AG08395 (cell line): Measurements from ENCODE around the gene CSNK1G1.
"Not testable (repeated sequence)": the region's sequence is repeated elsewhere in the genome, so short reads cannot be mapped to it uniquely, and the experiment has no call there.

Source experiments
- DNase-seq: peaks from one replicate; pipeline ENCODE4 v3.0.0; 2012; ENCODE audit warnings: mixed read lengths, low spot score

The CSNK1G1 gene

DNA sequence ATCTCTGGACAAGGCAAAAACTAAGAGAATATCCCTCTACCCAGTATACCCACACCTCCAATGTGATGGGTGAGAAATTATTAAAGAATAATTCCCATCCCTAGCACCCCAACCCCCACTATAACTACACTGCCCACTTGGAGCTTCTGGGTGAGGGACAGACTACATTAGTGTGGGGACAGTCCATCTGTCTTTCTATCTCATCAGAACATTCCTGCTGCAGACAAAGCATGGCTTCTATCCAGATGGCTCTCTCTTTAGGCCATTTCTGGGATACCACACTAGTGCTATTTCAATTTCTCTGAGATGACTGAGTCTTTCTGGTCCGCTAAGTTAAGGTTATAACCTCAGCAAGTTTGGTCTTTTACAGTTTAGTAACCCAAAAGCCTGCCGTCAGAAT, 6.6 kb downstream of the CSNK1G1 start:
- DNase-seq = no peak

DNA sequence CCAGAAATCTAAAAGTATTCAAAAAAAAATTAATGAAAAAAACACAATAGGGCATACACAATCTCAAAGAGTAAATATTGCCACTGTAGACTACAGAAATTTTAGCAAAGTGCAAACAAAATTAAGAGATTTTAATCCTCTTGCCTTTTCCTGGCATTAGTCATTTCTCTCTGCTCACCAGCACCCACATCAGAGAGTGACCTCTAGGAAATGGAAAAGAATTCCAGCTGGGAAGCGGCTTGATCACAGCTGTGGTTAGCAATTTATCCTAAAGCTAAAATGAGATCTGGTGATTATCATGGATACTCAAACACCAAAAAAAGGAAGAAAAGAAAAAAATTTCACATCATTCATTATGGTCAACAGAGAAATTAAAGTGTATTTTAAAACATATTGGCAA, 7.5 kb downstream of the CSNK1G1 start:
- peak; percentile 9 for DNase-seq

DNA sequence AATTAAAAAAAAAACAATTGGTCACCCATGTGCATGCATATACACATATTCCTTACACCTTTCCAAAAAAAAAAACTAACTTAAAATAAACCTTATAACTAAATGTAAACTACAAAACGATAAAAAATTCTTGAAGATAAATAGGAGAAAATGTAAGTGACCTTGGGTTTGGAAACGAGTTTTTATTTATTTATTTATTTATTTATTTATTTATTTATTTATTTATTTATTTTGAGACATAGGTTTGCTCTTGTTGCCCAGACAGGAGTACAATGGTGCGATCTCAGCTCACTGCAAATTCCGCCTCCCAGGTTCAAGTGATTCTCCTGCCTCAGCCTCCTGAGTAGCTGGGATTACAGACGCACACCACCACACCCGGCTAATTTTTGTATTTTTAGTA, 9.7 kb downstream of the CSNK1G1 start:
- DNase-seq = not testable (repeated sequence)

DNA sequence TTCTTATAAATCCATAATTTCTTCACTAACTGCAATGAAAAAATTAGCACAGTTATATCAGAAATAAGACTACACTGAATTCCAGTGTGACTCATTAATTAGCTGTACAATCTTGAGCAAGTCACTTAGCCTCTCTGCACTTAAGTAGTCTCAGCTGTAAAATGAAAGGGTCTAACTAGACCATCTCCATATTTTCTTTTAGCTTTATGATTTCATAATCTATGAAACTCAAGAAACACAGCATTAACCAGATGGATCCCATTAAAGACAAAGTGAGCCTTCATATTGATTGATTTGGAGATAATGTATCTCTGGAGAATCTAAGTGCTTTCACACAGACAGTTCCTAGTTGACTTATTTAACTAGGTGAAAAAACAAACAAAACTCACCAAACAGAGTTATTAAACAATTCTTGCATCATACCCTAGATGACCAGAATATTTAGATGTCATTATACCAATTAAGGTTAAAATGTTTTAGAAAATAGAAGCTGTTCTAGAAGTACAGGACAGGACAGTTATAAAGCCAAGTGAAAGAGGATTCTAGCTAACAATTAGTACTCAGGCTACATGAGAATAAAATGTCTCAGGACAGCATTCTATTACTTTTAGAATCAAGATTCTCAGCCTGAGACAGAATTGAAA, 11.2 kb downstream of the CSNK1G1 start:
- DNase-seq = no peak

DNA sequence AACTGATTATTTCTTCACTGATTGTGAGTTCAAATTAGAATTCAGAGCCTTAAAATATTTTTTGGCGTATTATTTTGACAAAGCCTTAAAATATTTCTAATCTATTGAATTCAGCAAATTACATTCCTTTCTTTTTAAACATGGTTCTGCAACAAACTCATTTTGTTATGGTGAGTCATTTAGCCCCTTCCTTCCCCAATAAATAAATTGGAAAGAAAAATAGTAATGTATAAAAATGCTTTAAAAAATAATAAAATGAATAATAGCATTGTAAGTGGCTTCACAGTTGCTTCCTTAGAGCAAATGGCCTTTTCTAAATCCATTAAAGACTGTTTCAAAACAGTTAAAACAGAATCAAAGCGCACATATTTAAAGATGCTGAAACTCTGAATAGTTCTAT, 12.1 kb downstream of the CSNK1G1 start:
- DNase-seq = peak; percentile 13

DNA sequence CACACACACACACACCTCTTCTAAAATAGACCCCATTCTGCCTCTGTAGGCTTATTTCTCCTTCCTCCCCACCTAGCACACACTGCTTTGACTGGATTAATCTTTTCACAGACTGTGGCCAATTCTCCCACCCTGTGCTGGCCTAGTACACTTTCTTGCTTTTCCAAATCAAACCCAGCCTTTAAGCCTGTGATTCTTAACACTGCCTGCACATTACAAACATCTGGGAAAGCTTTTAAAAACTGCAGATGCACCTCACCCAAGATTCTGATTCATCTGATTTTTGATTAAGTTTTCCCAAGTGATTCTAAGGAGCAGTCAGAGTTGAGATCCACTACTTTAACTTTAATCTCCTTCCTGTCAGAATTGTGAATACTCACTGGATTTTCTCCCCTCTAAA, 12.8 kb downstream of the CSNK1G1 start:
- peak; percentile 5 for DNase-seq

DNA sequence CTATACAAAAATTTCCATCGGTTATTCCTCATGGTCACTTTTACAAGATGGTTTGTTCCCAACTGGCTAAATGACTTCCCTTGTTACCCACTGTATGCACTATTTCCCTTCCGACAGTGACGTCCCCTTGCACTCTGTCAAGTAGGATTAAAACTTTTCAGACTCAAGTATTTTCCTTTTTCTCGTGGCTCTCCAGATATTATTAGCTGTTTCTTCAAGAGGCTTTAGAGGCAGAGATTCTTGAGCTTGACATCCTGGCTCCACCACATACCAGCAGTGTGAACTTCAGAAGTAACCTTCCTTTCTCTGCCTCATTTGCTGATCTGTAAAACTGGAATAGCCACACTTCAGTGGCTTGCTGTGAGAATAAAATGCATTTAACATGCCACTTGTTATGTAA, 14.0 kb downstream of the CSNK1G1 start:
- no peak for DNase-seq

DNA sequence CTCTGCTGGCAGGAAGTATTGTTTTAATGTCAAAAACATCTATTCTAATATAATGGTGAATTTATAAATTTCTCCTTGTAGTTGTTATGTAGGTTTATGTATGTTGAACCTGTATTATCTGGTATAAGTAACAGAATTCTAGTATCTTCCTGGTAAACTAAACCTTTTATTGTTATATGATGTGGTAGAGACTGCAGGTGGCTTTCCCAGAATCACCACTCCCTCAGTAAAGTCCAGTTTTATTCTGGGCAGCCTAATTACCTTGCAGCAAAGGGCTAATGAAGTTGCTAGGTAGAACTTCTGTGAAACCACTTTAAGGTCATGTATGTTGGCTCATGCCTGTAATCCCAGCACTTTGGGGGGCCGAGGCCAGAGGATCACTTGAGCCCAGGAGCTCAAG, 15.6 kb downstream of the CSNK1G1 start:
- DNase-seq = no peak

DNA sequence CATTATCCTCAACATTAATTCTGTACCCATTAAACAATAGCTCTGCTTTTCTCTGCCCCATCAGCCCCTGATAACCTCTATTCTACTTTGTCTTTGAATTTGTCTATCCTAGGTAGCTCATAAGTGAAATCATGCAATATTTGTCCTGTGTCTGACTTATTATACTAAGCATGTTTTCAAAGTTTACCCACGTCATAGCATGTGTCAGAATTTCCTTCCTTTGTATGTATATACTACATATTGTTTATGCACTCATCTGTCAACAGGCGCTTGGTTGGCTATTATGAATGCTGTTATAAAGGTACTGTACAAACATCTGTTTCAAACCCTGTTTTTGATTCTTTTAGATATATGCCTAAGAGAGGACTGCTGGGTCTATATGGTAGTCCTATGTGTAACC, 18.2 kb downstream of the CSNK1G1 start:
- DNase-seq = no peak

DNA sequence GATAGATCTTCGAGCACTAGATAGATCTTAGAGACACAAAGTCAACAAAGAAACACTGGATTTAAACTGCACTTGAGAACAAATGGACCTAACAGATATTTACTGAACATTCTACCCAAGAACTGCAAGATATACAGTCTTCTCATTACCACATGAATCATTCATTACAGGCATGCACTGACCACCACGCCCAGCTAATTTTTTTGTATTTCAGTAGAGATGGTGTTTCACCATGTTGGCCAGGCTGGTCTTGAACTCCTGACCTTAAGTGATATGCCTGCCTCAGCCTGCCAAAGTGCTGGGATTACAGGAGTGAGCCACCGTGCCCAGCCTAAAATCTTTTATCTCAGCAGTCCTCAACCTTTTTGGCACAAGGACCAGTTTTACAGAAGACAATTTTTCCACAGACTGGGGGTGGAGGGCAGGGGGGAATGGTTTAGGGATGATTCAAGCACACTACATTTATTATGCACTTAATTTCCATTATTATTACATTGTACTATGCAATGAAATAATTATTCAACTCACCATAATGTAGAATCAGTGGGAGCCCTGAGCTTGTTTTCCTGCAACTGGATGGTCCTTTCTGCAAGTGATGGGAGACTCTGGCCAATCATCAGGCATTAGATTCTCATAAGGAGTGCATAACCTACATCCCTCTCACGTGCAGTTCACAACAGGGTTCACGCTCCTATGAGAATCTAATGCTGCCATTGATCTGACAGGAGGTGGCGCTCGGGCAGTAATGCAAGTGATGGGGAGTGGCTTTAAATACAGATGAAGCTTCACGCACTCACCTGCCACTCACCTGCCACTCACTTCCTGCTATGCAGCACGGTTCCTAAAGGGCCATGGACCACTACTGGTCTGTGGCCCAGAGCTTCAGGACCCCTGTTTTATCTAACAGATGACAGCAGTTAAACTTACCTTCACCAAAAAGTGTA, 21.7 kb downstream of the CSNK1G1 start:
- DNase-seq = no peak

DNA sequence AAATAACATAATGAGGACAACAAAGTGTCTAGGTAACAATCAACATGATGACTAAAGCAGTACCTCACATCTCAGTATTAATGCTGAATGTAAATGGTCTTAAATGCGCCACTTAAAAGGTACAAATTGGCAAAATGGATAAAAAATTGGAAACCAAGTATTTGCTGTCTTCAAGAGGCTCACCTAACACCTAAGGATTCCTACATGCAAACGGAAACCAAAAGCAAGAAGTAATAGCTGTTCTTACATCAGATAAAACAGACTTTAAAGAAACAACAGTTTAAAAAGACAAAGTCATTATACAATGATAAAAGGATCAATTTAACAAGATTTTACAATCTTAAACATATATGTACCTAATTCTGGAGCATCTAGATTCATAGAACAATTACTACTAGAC, 22.5 kb downstream of the CSNK1G1 start:
- no peak for DNase-seq

DNA sequence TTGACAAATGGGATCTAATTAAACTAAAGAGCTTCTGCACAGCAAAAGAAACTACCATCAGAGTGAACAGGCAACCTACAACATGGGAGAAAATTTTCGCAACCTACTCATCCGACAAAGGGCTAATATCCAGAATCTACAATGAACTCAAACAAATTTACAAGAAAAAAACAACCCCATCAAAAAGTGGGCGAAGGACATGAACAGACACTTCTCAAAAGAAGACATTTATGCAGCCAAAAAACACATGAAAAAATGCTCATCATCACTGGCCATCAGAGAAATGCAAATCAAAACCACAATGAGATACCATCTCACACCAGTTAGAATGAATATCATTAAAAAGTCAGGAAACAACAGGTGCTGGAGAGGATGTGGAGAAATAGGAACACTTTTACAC, 24.3 kb downstream of the CSNK1G1 start:
- not testable (repeated sequence) for DNase-seq

DNA sequence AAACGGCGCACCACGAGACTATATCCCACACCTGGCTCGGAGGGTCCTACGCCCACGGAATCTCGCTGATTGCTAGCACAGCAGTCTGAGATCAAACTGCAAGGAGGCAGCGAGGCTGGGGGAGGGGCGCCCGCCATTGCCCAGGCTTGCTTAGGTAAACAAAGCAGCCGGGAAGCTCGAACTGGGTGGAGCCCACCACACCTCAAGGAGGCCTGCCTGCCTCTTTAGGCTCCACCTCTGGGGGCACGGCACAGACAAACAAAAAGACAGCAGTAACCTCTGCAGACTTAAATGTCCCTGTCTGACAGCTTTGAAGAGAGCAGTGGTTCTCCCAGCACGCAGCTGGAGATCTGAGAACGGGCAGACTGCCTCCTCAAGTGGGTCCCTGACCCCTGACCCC, 29.0 kb downstream of the CSNK1G1 start:
- DNase-seq = not testable (repeated sequence)

DNA sequence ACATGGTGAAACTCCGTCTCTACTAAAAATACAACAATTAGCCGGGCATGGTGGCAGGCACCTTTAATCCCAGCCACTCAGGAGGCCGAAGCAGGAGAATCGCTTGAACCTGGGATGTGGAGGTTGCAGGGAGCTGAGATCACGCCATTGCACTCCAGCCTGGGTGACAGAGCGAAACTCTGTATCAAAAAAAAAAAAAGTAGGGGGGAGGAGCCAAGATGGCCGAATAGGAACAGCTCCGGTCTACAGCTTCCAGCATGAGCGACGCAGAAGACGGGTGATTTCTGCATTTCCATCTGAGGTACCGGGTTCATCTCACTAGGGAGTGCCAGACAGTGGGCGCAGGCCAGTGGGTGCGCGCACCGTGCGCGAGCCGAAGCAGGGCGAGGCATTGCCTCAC, 29.5 kb downstream of the CSNK1G1 start:
- not testable (repeated sequence) for DNase-seq

DNA sequence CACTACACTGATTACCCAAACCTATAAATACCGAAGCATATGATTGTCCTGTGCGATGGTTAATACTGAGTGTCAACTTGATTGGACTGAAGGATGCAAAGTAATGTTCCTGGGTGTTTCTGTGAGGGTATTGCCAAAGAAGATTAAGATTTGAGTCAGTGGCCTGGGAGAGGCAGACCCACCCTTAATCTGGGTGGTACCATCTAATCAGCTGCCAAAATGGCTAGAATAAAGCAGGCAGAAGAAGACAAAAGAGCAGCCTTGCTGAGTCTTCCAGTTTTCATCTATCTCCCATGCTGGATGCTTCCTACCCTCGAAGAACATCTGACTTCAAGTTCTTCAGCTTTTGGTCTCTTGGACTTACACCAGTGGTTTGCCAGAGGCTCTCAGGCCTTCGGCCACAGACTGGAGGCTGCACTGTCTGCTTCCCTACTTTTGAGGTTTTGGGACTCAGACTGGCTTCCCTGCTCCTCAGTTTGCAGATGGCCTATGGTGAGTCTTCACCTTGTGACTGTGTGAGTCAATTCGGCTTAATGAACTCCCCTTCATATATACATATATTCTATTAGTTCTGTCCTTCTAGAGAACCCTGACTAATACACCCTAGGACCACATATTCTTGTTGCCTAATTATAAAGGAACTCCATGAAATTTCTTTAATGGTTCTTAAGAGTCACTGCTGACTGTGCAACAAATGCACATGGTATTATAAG, 31.7 kb downstream of the CSNK1G1 start:
- DNase-seq = no peak

DNA sequence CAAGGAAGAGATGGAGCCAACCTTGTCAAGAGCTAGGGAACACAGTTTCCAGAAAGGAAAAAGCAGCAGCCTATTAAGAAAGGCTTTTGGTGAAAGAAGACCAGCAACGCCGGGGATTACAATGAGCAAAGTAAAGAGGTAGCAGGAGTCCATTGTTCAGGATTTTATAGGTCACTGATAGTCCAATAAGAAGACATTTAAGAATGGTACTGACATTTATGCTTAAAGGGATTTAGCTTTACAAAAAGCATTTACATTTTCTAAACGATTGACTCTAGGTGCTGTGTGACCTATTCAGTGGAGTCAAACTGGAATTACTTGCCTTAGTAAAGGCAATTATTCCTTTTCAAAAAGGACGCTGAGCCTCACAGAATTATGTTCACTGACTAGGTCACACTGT, 40.8 kb downstream of the CSNK1G1 start:
- DNase-seq = no peak

DNA sequence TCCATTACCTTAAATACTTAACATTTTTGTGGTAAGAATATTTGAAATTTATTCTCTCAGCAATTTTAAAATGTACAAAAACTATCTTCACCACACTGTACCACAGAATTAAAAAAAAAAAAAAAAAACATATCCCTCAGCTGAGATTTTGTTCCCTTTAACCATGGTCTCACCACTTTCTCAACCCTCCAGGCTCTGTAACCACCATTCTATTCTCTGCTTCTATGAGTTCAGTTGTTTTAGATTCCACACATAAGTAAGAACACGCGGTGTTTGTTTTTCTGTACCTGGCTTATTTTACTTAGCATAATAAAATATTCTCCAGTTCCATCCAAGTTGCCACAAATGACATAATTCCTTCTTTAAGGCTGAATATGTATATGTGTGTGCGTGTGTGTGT, 41.5 kb downstream of the CSNK1G1 start:
- no peak for DNase-seq

DNA sequence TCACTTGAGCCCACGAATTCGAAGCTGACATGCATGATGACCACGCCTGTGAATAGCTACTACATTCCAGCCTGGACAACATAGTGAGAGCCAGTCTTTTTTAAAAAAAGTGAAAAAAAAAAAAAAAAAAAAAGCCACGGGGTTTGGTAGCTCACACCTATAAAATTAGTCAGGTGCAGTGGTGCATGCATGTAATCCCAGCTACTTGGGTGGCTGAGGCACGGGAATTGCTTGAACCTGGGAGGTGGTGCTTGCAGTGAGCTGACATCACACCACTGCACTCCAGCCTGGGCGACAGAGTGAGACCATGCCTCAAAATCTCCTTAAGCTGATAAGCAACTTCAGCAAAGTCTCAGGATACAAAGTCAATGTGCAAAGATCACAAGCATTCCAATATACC, 44.4 kb downstream of the CSNK1G1 start:
- DNase-seq = no peak

DNA sequence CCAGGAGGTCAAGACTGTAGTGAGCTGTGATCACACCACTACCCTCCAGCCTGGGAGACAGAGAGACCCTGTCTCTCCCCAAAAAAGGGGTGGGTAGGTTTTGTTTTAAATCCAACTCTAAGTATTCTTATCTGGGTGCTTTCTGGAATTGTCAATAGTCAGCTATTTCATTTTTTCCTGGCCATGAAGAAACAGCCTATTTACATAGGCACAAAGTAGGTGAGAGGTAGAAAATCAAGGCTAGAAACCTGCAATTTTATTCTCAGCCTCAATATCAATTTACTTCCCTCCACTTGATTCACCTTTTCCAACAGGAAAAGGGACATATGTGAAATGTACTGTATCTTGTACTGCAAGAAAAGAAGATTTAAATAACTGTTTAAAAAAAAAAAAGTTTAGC, 45.9 kb downstream of the CSNK1G1 start:
- DNase-seq = no peak

DNA sequence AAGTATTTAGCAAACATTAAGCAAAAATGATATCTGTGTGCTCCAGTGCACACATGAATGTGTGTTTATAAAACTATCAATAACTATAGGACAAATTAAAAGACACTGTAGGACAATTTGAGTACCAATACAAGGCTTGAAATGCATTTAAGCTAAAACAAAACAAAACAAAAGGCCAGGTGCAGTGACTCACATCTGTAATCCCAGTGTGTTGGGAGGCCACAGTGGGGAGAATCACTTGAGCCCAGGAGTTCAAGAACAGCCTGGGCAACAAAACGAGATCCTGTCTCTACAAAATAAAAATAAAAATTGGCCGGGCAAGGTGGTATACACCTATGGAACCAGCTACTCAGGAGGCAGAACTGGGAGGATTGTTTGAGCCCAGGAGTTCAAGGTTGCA, 50.7 kb downstream of the CSNK1G1 start:
- no peak for DNase-seq

DNA sequence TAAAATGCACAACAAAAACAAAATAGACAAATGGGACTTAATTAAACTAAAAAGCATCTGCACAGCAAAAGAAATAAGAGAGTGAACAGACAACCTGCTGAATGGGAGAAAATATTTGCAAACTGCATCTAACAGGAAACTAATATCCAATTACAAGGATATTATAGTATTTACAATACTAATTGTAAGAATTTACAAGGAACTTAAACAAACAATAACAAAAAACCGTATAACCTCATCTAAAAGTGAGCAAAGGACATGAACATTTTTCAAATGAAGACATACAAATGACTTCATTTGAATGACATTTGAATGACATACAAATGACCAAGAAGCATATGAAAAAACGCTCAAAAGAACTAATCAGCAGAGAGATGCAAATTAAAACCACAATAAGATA, 66.4 kb downstream of the CSNK1G1 start:
- DNase-seq = no peak

DNA sequence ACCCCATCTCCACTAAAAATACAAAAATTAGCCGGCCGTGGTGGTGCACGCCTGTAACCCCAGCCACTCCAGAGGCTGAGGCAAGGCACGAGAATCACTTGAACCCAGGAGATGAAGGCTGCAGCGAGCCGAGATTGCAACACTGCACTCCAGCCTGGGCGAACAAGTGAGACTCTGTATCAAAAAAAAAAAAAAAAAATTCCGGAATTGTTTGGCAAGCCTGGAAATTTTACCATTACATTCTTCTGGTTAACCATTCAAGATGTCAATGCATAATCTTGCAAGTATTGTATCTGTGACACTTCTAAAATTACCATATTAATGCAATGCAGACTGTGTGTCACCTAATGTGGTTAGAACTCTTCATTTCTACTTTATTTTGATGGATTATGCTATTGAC, 67.0 kb downstream of the CSNK1G1 start:
- peak; percentile 7 for DNase-seq

DNA sequence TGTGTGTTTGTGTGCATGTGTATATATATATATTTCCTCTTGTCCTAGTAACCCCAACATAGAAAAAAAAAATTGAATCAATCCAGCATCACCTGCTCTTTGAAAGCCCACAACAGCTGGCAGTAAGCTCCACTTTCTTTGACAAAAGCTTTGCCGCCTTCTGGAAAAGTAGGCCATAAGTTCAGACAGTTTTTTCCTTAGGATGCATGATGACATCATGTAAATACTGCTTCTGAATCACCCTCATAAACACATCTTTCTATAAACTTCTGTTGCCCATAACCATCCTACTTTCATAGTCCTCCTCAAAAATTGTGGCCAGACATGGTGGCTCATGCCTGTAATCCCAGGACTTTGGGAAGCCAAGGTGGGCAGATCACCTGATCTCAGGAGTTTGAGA, 67.4 kb downstream of the CSNK1G1 start:
- DNase-seq = peak; percentile 3
